Activated CD8-positive, alpha-beta memory T cell treated with anti-CD3 and anti-CD28 coated beads, Interleukin-2, amount 50 U/mL, for 24 hours (primary cell): ENCODE results near the gene NCOR2.
"Not testable (repeated sequence)": the region's sequence is repeated elsewhere in the genome, so short reads cannot be mapped to it uniquely, and the experiment has no call there.

Experiments
- DNase-seq: peaks from one replicate; pipeline ENCODE4 v3.0.0-alpha.2; 2020; ENCODE audit errors: extremely low read depth

NCOR2 gene

GRCh38 chr12:124599074-124599999 lies 31.9 kb upstream of the NCOR2 start:
- no peak for DNase-seq

- DNase-seq: no peak
Measured at GRCh38 chr12:124597041-124597440, 29.6 kb upstream of the NCOR2 start.

- DNase-seq: no peak
Measured at GRCh38 chr12:124595444-124595843, 28.0 kb upstream of the NCOR2 start.

- no peak for DNase-seq
Measured at GRCh38 chr12:124594851-124595250, 27.4 kb upstream of the NCOR2 start.

GRCh38 chr12:124593851-124594401 lies 26.5 kb upstream of the NCOR2 start:
- no peak for DNase-seq

GRCh38 chr12:124593176-124593575 lies 25.8 kb upstream of the NCOR2 start:
- DNase-seq: no peak

GRCh38 chr12:124592481-124593160 lies 25.2 kb upstream of the NCOR2 start:
- DNase-seq: no peak

GRCh38 chr12:124592050-124592449 lies 24.6 kb upstream of the NCOR2 start:
- DNase-seq: no peak

GRCh38 chr12:124590447-124590846 lies 23.0 kb upstream of the NCOR2 start:
- DNase-seq: no peak

GRCh38 chr12:124588751-124589267 lies 21.4 kb upstream of the NCOR2 start:
- DNase-seq: no peak

GRCh38 chr12:124588018-124588634 lies 20.7 kb upstream of the NCOR2 start:
- no peak for DNase-seq

GRCh38 chr12:124586756-124587155 lies 19.3 kb upstream of the NCOR2 start:
- DNase-seq: no peak

GRCh38 chr12:124584494-124584893 lies 17.1 kb upstream of the NCOR2 start:
- DNase-seq: not testable (repeated sequence)

GRCh38 chr12:124583854-124584253 lies 16.4 kb upstream of the NCOR2 start:
- no peak for DNase-seq

- DNase-seq: no peak
Measured at GRCh38 chr12:124582108-124582424, 14.7 kb upstream of the NCOR2 start.

GRCh38 chr12:124581307-124582107 lies 14.1 kb upstream of the NCOR2 start:
- no peak for DNase-seq

- DNase-seq: no peak
Measured at GRCh38 chr12:124579921-124580517, 12.6 kb upstream of the NCOR2 start.

- DNase-seq: no peak
Measured at GRCh38 chr12:124578854-124579253, 11.4 kb upstream of the NCOR2 start.

GRCh38 chr12:124578445-124578844 lies 11.0 kb upstream of the NCOR2 start:
- no peak for DNase-seq

GRCh38 chr12:124577986-124578385 lies 10.6 kb upstream of the NCOR2 start:
- no peak for DNase-seq

- DNase-seq: no peak
Measured at GRCh38 chr12:124577374-124577773, 10.0 kb upstream of the NCOR2 start.
